NCI-H1694 treated with DMSO at 0.1 percent for 48 hours (cell line): Measurements from ENCODE around the gene IL1RAPL2.
"Not testable (repeated sequence)": the region's sequence is repeated elsewhere in the genome, so short reads cannot be mapped to it uniquely, and the experiment has no call there.

Source experiments
- DNase-seq: peaks from one replicate; lab custom pipeline; 2025; lab: John Stamatoyannopoulos, UW

Gene IL1RAPL2

GRCh38 chrX:105703876-105704275 is 1137.9 kb downstream of the IL1RAPL2 start:
- no peak for DNase-seq

DNA sequence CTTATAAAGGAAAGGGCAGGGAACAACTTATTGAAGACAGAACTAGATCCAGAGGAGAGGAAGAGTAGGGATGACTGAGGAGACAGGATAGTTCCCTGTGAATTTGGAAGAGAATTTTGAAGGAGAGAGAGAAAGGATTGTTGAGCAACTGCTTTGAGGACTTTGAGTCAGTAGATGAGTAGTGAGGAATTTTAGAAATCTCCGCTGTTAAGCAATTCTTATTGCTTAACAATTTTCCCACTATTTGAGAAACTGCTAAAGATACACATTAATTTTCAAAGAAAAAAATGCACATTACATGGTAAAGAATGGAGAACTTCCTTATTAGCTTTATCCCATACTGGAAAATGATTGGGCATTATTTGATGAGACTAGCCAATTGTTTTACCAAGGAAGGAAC is 1140.0 kb downstream of the IL1RAPL2 start:
- DNase-seq = no peak

DNA sequence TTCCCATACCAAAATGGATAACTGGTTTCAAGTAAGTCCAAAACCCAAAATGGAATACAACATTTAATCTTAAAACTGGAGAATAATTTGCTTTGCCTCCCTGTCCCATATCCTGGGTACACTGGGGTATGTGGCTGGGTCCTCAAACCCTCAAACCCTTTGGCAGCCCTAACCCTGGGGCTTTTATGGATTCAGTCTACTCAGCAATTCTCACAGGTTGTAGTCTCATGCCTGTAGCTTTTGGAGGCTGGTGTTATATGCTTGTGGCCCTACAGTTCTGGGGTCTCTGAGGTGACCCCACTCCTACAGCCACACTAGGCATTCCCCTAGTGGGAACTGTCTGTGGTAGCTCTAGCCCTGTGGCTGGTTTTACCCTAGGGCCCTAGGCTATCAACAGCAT is 1145.8 kb downstream of the IL1RAPL2 start:
- no peak for DNase-seq

DNA sequence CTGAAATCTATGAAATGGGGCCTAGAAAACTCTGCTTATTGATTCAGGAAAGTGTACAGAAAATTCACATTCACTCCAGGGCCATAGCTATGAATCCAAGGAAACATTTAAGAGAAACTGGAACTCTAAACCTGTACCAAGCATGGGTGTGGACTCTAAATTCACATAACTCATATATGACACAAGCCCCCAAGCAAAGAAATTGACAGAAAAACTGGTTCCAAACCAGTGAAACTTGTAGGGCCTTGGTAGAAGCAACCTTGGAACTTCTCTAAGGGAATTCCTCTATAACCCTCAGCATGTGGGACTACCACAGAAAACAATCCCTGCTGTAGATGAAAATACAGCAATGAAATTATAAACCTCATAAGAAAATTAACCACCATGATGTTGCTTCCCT is 1149.7 kb downstream of the IL1RAPL2 start:
- no peak for DNase-seq

DNA sequence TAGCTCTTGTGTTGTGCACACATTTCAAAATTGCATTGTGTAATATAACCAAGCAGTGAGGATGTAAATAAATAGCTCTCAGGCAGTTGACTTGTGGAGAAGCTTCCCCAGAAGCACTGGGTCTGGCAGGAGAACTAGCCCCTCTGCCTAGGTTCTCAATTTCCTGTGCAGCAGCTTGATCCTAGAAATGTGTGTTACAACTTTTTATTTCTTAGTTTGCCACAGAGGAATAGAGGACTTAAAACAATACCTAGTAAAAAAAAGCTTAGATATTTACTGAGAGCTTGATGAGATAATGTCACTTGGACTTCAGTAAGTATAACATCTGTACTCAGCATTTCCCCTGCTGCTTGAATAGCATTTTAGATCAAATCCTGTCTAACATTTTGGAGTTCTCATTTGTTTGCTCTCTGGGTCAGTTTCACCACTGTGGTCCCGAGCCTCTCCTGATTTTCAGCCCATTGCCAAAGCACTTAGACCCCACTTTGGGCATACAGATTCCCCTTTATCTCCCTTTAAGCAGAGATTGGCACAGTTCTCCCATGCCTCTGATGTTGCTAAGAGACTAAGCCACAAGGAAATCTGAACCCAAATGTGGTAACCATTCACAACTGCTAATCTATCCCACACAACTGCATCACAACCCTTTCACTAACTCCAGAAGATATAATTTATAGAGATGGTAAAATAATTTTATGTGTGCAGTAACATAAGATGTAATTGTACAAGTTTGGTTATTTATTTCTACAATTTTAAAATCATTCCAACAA is 1158.2 kb downstream of the IL1RAPL2 start:
- DNase-seq = no peak

GRCh38 chrX:105725228-105725627 is 1159.2 kb downstream of the IL1RAPL2 start:
- DNase-seq = no peak

DNA sequence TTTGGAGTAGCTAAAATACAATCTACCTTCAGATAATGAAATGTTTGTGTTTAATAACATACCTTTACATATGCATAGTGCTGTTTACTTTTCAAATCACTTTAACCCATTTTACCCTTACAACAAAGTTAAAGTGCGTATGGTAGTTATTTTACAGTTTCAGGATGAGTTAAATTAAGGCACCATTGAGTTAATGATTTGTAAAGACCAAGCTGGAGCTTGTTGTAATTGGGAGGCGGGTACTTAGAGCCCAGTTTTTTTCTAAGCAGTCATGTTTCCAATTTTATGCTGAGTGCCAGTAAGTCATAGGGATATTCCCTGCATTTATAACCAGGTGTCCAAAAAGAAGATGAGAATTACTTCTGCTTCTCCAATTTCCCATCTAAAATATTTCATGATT is 1172.2 kb downstream of the IL1RAPL2 start:
- no peak for DNase-seq

GRCh38 chrX:105744291-105744690 is 1178.3 kb downstream of the IL1RAPL2 start:
- no peak for DNase-seq

DNA sequence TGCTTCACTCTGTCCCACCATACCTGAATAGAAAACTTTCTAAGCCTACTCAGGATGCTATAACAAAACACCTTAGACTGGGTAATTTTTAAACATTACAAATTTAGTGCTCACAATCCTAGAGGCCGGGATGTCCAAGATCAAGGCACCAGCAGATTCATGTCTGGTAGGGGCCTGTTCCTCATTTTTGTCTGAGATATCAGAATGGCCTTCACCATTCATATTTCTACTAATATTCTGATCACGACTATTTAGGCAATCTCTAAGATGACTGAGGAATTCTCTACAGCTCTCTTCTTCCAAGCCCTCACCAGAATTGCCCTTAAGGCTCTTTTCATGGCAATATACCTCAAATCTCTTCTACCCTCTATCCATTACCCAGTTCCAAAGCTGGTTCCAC is 1178.9 kb downstream of the IL1RAPL2 start:
- no peak for DNase-seq

DNA sequence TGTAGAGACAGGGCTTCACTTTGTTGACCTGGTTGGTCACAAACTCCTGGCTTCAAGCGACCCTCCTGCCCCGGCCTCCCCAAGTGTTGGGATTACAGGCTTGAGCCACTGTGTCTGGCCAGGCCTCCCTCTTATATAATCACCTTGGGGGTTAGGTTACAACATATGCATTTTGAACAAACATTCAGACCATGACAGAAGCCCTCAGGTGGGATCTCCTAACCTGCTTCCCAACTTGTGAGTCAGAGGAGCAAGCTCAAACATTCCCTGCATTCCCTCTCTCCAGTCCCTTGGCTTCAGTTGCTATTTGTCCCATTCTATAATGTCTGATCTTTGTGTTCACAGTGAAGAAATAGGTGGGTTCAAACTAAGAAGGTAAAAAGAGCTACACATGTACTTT is 1179.9 kb downstream of the IL1RAPL2 start:
- no peak for DNase-seq

- no peak for DNase-seq
Observed at GRCh38 chrX:105752338-105752956, 1186.4 kb downstream of the IL1RAPL2 start.

DNA sequence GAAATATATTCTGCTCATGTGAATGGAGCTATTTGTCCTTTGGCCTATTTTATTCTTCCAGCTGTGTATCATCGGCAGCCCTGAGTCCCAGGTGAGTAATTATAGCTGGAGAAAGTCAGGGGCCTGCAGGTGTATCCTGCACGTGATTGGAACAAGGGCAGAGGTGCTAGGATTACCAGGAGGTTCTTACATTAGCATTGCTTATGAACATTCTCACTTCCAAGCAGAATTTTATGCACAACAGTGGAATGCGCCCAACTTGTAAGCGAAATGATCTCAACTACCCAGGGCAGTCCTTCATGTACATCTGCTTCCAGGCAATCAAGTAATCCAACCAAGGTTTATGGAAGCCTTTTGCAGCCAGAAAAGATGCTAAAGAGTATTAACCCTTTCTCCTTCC is 1187.4 kb downstream of the IL1RAPL2 start:
- no peak for DNase-seq

DNA sequence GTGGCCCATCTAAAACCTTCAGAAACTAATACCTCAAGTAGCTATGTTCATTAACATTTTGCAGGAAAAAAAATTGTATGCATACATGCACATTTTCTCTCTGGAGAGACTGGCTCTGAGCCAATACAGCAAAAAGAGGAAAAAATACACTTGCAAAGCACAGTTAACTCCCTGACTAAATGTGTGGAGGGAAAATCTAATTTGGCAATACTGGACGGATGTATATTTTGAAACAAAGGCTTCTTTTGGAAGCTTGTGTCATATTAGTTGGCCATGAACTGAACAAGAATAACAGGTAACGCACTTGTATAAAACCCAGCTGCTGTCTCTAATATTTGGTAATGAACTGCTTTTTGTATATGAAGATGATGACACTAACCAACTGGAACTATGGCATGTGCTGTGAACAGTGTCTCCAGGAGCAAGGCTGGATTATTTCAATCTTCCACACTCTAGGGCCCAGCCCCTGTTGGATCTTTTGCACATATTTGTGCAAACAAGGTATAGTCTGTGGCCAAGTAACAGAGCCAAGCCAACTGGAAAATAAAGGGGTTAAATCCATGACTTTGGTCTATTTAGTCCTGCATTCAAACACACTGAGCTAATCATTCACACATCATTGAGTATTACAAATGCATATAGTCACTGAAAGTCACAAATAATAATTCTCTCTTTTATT is 1188.4 kb downstream of the IL1RAPL2 start:
- DNase-seq = no peak

- no peak for DNase-seq
Observed at GRCh38 chrX:105755109-105755508, 1189.1 kb downstream of the IL1RAPL2 start.

DNA sequence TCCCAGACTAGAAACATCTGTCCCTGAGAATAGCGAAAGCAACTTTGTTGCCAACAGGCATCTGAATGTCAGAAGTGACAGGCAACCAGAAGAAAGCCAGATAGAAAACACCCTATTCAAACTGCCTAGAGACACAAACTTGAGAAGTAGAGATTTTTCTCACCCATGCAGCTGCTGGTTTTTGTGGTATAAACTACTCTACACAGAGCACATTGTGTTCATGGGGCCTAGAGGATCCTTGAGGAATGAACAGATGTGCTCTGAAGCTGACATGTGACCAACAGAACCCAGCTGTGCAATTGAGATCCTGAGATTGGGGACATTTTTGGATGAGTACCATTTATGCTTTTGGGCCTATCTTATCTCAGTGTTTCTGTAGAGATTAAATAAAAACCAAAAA is 1192.8 kb downstream of the IL1RAPL2 start:
- DNase-seq = no peak

DNA sequence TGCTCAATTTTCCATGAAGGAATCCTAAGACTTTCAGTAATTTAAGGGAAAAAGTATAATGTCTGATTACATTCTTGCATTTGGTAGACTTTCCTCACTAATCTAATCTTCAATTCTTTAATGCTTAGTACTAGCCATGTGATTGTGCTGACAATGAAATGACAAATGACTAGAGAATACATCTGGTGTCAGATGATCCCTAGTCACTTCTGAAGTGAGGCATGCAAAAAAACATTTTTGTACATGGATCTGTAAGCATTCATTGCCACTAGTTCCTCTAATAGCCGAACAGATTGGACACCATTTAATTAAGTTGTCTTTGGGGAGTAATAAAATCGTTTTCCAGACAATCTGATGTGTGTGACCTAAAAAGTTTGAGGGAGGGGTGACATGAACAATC is 1193.6 kb downstream of the IL1RAPL2 start:
- DNase-seq = no peak

DNA sequence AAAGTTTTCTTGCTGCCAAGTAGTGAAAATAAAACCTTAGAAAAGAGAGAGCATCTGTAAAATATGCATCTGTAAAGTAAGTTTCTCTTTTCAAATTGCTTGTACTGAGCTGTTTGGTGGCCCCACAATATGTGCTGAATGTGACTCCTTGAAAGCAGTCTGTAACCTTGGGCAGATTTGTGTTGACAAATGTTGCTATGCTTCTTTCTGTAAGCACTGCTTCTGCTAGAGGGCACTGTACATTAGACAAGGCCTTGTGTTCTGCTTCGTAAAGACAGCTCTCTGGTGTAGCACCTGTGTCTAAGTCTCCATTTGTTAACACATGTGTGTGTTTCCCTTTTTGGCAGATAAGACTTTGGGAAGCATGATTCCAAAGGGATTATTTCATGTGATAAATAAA is 1199.7 kb downstream of the IL1RAPL2 start:
- DNase-seq = no peak

DNA sequence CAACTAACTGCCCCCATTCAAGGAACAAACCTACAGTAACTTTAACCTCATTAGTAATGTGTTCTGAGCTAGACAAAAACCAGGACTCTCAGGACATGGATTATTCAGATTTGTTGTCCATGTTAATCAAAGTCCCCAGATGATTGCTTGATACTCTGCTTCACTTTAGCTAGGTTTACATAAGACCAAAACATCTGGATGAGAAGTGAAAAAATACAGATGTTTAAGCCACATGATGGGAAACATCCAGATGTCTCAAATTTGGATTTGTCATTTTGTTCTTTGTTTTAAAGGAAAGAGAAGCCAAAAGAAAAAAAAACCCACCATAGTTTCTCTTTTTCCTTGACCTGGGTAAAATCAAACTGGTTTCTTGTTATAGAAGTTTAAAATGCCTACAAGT is 1207.8 kb downstream of the IL1RAPL2 start:
- no peak for DNase-seq

DNA sequence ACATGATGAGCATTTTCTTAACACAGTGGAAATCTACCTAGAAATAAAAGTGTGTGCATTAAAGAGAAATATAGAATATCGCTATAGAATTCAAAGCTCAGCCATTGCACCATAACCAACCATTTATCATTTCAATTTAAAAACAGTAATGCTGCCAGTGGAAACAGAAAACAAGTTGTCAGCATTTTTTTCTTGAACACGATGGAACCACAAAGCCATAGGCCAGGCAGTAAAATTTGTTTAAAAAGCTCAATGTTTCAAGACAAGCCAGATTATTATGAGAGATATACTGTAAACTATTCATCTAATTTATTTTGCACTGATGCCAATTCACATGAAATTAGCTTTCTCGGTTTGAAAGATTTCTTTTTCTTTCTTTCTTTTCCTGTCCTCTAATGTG is 1209.7 kb downstream of the IL1RAPL2 start:
- DNase-seq = no peak

- DNase-seq = no peak
Observed at GRCh38 chrX:105781804-105782203, 1215.8 kb downstream of the IL1RAPL2 start.

DNA sequence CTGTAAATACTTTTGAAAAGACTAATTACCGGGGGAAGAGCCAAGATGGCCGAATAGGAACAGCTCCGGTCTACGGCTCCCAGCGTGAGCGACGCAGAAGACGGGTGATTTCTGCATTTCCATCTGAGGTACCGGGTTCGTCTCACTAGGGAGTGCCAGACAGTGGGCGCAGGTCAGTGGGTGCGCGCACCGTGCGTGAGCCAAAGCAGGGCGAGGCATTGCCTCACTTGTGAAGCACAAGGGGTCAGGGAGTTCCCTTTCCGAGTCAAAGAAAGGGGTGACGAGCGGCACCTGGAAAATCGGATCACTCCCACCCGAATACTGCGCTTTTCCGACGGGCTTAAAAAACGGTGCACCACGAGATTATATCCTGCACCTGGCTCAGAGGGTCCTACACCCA is 1230.9 kb downstream of the IL1RAPL2 start:
- not testable (repeated sequence) for DNase-seq

- no peak for DNase-seq
Observed at GRCh38 chrX:105803891-105804290, 1237.9 kb downstream of the IL1RAPL2 start.

GRCh38 chrX:105805655-105806054 is 1239.7 kb downstream of the IL1RAPL2 start:
- DNase-seq = not testable (repeated sequence)
